A549 (cell line): ENCODE data around the gene EVC. TPM values are rescaled to one million over a fixed set of nuclear protein-coding genes. Genes with fewer than 3 reads are reported as not detected.

Experiments
- ATAC-seq, 2 experiments: fragments of 200-7000 bp in 1 of 2; fragments of >200 bp in 1 of 2; cut with Nextera tagmentation in 1 of 2; cut with Tn5 transposase in 1 of 2; 3 replicates each; pipeline versions ENCODE4 v1.8.0 to v1.9.1; 2018 to 2020; ENCODE audit warnings: mild to moderate bottlenecking in 1 of 2, moderate library complexity in 1 of 2
- CTCF ChIA-PET: fragments of 300-600 bp; sonication (Branson Sonifier 250); formaldehyde crosslinking; extraction: SDS; loops from one replicate; lab custom pipeline; 2021; ENCODE audit warnings: antibody characterized with exemption, inconsistent platforms; lab: Yijun Ruan, JAX
- POLR2A ChIA-PET: fragments of 350-600 bp; formaldehyde crosslinking; extraction: SDS; loops from one replicate; lab custom pipeline; 2021; ENCODE audit warnings: antibody characterized with exemption, inconsistent platforms; lab: Yijun Ruan, JAX
- DNase-seq, 2 experiments: peaks; one replicate each; pipeline versions ENCODE4 v3.0.0 to v3.0.0-alpha.2; 2011 to 2016; ENCODE audit warnings: low read depth in 1 of 2, low spot score in 1 of 2
- FAIRE-seq: peaks from 2 replicates; lab custom pipeline; 2011; peaks lifted over from hg19 to GRCh38; lab: Jason Lieb, UNC
- H3K27ac ChIP-seq, 2 experiments: fragments of >200 bp; sonication (Bioruptor Twin); formaldehyde crosslinking; 3 replicates each; pipeline ENCODE4 v1.5.1; 2016 to 2017
- H3K4me1 ChIP-seq: fragments of >200 bp; sonication (Bioruptor Twin); formaldehyde crosslinking; 3 replicates; pipeline ENCODE4 v1.6.1; 2016
- H3K4me2 ChIP-seq: fragments of >200 bp; sonication (Bioruptor Twin); formaldehyde crosslinking; 3 replicates; pipeline ENCODE4 v1.6.1; 2016
- H3K4me3 ChIP-seq: fragments of >200 bp; sonication (Bioruptor Twin); formaldehyde crosslinking; 3 replicates; pipeline ENCODE4 v1.5.1; 2016
- H3K9me3 ChIP-seq: fragments of >200 bp; sonication (Bioruptor Twin); formaldehyde crosslinking; 3 replicates; pipeline ENCODE4 v1.6.1; 2016
- BHLHE40 ChIP-seq: IDR thresholded peaks from 2 replicates; pipeline ENCODE4 v1.6.1; 2012; ENCODE audit warnings: low read depth, low read length, inconsistent platforms
- CBX2 ChIP-seq: fragments of 200-600 bp; sonication (generic); IDR thresholded peaks from 2 replicates; pipeline ENCODE4 v1.6.1; 2016; ENCODE audit warnings: low read depth, mild to moderate bottlenecking, borderline replicate concordance
- CHD4 ChIP-seq: fragments of 200-600 bp; sonication (generic); IDR thresholded peaks from 2 replicates; pipeline ENCODE4 v1.6.1; 2016; ENCODE audit warnings: antibody characterized with exemption, mild to moderate bottlenecking, borderline replicate concordance
- EP300 ChIP-seq, 2 experiments: fragments of >200 bp; sonication (Bioruptor Twin); formaldehyde crosslinking; IDR thresholded peaks; 2 replicates in 1 of 2; 3 replicates in 1 of 2; pipeline ENCODE4 v1.6.1; 2016 to 2017
- FOSL2 ChIP-seq, 2 experiments: fragments of 450-650 bp in 1 of 2; fragments of >200 bp in 1 of 2; sonication (Bioruptor Twin) in 1 of 2; formaldehyde crosslinking; IDR thresholded peaks; 2 replicates each; pipeline versions ENCODE4 v1.5.0 to v1.6.1; 2016 to 2020; ENCODE audit warnings: mild to moderate bottlenecking in 1 of 2, moderate library complexity in 1 of 2
- GATA3 ChIP-seq: IDR thresholded peaks from 2 replicates; pipeline ENCODE4 v1.6.1; 2012; ENCODE audit warnings: borderline replicate concordance
- HEYL ChIP-seq: fragments of 250-450 bp; sonication (Bioruptor Pico); IDR thresholded peaks from 2 replicates; pipeline ENCODE4 v1.8.0; 2021; ENCODE audit warnings: mild to moderate bottlenecking, moderate library complexity
- HOXB13 ChIP-seq: fragments of 250-450 bp; sonication (Bioruptor Pico); IDR thresholded peaks from 2 replicates; pipeline ENCODE4 v1.5.0; 2020; ENCODE audit warnings: low read depth, mild to moderate bottlenecking, moderate library complexity
- JUNB ChIP-seq: fragments of >200 bp; sonication (Bioruptor Twin); formaldehyde crosslinking; IDR thresholded peaks from 2 replicates; pipeline ENCODE4 v1.6.1; 2016
- KDM1A ChIP-seq: fragments of 200-600 bp; sonication (generic); IDR thresholded peaks from 2 replicates; pipeline ENCODE4 v1.6.1; 2016; ENCODE audit warnings: low read depth, mild to moderate bottlenecking
- NR3C1 ChIP-seq: fragments of >200 bp; sonication (Bioruptor Twin); formaldehyde crosslinking; IDR thresholded peaks from 3 replicates; pipeline ENCODE4 v1.6.1; 2017
- RAD21 ChIP-seq, 2 experiments: fragments of >200 bp in 1 of 2; sonication (Bioruptor Twin) in 1 of 2; formaldehyde crosslinking in 1 of 2; IDR thresholded peaks in 1 of 2; conservative IDR thresholded peaks in 1 of 2; 2 replicates in 1 of 2; 3 replicates in 1 of 2; pipeline ENCODE4 v1.6.1; 2012 to 2018; ENCODE audit warnings: inconsistent platforms in 1 of 2
- RFX5 ChIP-seq: fragments of 450-650 bp; IDR thresholded peaks from 2 replicates; pipeline ENCODE4 v1.7.1; 2014; ENCODE audit warnings: antibody characterized with exemption, mild to moderate bottlenecking, moderate library complexity
- SREBF2 ChIP-seq: fragments of 450-650 bp; IDR thresholded peaks from 2 replicates; pipeline ENCODE4 v1.6.1; 2014; ENCODE audit warnings: mild to moderate bottlenecking, moderate library complexity
- TFCP2L1 ChIP-seq: fragments of 250-450 bp; sonication (Bioruptor Pico); IDR thresholded peaks from 2 replicates; pipeline ENCODE4 v1.5.0; 2021; ENCODE audit warnings: mild to moderate bottlenecking
- ZFP36 ChIP-seq: fragments of 450-650 bp; IDR thresholded peaks from 2 replicates; pipeline ENCODE4 v1.6.1; 2014; ENCODE audit warnings: borderline replicate concordance; ENCODE audit not compliant: partially characterized antibody
- ZNF302 ChIP-seq: fragments of 250-450 bp; sonication (Bioruptor Pico); IDR thresholded peaks from 2 replicates; pipeline ENCODE4 v1.9.0; 2021; ENCODE audit warnings: inconsistent platforms, mild to moderate bottlenecking, moderate library complexity
- ZSCAN20 ChIP-seq: fragments of 250-450 bp; sonication (Bioruptor Pico); IDR thresholded peaks from 2 replicates; pipeline ENCODE4 v1.8.0; 2022; ENCODE audit warnings: mild to moderate bottlenecking, moderate library complexity
- WGBS: methylation state at CpG from one replicate; pipeline ENCODE4 v1.1.6; 2017; ENCODE audit errors: missing lambda C conversion rate; 5-methylcytosine and 5-hydroxymethylcytosine counted together
- polyA plus RNA-seq, 4 experiments: library from polyadenylated mRNA; depleted of rRNA in 3 of 4; stranded (reverse); fragments of >200 nt; fragmentation: RNase III in 1 of 4; extraction: RNeasy Plus Mini Kit Qiagen cat#74134 plus additional on column Dnase treatment in 1 of 4; gene quantifications; 2 replicates in 3 of 4; 3 replicates in 1 of 4; pipeline ENCODE4 v1.2.3, GENCODE V29; 2011 to 2017
- TF ChIP-seq, protein P1 (sequence below): IDR thresholded peaks from 2 replicates; pipeline ENCODE4 v1.6.1; 2012
- TF ChIP-seq, protein P2 (sequence below): IDR thresholded peaks from 2 replicates; pipeline ENCODE4 v1.6.1; 2012
- TF ChIP-seq, protein P3 (sequence below): fragments of >200 bp; sonication (Bioruptor Twin); formaldehyde crosslinking; IDR thresholded peaks from 3 replicates; pipeline ENCODE4 v1.5.1; 2016

EVC gene
- polyA plus RNA-seq, 2 of the 4 experiments (the other 2 are of a cell fraction): 3.0 to 5.5 TPM

DNA sequence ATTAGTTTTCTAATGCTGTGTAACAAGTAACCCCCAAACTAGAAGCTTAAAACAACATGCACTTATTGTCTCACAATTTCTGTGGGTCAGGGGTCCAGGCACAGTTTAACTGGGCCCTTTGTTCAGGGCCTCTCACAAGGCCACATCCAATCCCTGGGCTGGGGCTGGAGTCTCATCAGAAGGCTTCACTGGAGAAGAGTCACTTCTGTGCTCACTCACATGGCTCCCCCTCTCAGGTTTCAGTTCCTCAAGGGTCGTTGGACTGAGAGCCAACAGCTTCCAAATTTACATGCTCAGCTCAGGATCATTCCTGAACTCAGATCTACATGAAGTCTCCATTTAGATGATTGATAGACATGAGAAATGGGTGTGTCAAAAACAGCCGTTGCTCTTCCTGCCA, 77.1 kb downstream of the EVC start:
- CTCF ChIA-PET: interaction anchor here (1.0 to 1.5 kb wide), 3 partner anchors 135 to 796 kb away, joined by 3 to 5 read pairs (median 3); partner anchors contain the start of gene STK32B
- FAIRE-seq: no peak

DNA sequence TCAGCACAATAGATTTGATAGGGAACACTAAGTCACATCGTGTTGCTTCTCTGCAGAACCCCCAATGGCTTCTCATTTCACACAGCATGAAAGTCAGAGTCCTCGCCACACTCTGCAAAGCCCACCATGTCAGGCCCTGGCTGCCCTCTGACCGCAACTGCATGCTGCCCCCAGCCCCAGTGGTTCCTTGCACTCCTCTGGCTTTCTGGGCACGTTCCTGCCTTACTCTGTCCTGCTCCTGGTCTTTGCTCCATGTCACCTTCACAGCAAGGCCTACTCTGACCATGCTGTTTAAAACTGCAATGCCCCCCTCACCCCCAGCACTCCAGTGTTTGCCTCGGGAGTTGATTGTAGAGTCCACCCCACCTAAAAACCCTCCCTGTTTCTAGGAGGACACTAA, 78.1 kb downstream of the EVC start:
- H3K27ac ChIP-seq: no peak overlapping the region
- WGBS: 77% methylated on average over 5 of the region's 5 CpGs
- no peak for DNase-seq
- ATAC-seq: no peak
- TF ChIP-seq RAD21 (conservative IDR thresholded peaks at IDR 0.05 in 1 of 2, IDR thresholded peaks at IDR 0.05 in 1 of 2) (no peak), RFX5 (no peak), BHLHE40 (no peak)
- no peak for FAIRE-seq
- no peak overlapping the region for H3K4me2 ChIP-seq
- no peaks in the 10 kb centered on the region for H3K9me3 ChIP-seq
- H3K4me1 ChIP-seq: peaks cover 3% of the 10 kb centered on the region; the same call in 1 of the 3 replicates
- ChIA-PET CTCF (interaction anchor here (0.7 to 2.5 kb wide), 6 partner anchors 15 to 795 kb away, joined by 3 to 13 read pairs (median 4); partner anchors contain the start of gene EVC2), POLR2A (no interaction called here)
- no peak overlapping the region for H3K4me3 ChIP-seq

More for the DNA sequence above, 77.1 kb downstream of the EVC start:
- no peak overlapping the region for H3K4me3 ChIP-seq
- WGBS: 78% methylated on average over 2 of the region's 2 CpGs
- no peak for ATAC-seq
- POLR2A ChIA-PET: no interaction called here
- no peaks in the 10 kb centered on the region for H3K9me3 ChIP-seq
- no peak overlapping the region for H3K4me2 ChIP-seq
- DNase-seq: no peak
- peaks cover 3% of the 10 kb centered on the region; the same call in 1 of the 3 replicates for H3K4me1 ChIP-seq
- TF ChIP-seq, protein P1, sequence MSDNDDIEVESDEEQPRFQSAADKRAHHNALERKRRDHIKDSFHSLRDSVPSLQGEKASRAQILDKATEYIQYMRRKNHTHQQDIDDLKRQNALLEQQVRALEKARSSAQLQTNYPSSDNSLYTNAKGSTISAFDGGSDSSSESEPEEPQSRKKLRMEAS: no peak
- TF ChIP-seq JUNB: no peak
- TF ChIP-seq HOXB13 (CRISPR knock-in tag): no peak
- no peak for TF ChIP-seq SREBF2
- TF ChIP-seq ZFP36: no peak
- no peak for TF ChIP-seq HEYL
- TF ChIP-seq CBX2: no peak
- no peak for TF ChIP-seq RAD21 (conservative IDR thresholded peaks at IDR 0.05 in 1 of 2, IDR thresholded peaks at IDR 0.05 in 1 of 2)
- TF ChIP-seq, protein P2, sequence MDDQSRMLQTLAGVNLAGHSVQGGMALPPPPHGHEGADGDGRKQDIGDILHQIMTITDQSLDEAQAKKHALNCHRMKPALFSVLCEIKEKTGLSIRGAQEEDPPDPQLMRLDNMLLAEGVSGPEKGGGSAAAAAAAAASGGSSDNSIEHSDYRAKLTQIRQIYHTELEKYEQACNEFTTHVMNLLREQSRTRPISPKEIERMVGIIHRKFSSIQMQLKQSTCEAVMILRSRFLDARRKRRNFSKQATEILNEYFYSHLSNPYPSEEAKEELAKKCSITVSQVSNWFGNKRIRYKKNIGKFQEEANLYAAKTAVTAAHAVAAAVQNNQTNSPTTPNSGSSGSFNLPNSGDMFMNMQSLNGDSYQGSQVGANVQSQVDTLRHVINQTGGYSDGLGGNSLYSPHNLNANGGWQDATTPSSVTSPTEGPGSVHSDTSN: no peak
- TF ChIP-seq NR3C1: no peak
- TF ChIP-seq FOSL2 (IDR thresholded peaks at IDR 0.05): no peak
- TF ChIP-seq FOSL2 (CRISPR knock-in tag; IDR thresholded peaks at IDR 0.05): no peak
- no peak for TF ChIP-seq KDM1A
- TF ChIP-seq TFCP2L1 (CRISPR knock-in tag): no peak
- TF ChIP-seq EP300 (IDR thresholded peaks at IDR 0.05): no peak
- TF ChIP-seq BHLHE40: no peak
- no peak for TF ChIP-seq ZNF302 (CRISPR knock-in tag)
- TF ChIP-seq, protein P3, sequence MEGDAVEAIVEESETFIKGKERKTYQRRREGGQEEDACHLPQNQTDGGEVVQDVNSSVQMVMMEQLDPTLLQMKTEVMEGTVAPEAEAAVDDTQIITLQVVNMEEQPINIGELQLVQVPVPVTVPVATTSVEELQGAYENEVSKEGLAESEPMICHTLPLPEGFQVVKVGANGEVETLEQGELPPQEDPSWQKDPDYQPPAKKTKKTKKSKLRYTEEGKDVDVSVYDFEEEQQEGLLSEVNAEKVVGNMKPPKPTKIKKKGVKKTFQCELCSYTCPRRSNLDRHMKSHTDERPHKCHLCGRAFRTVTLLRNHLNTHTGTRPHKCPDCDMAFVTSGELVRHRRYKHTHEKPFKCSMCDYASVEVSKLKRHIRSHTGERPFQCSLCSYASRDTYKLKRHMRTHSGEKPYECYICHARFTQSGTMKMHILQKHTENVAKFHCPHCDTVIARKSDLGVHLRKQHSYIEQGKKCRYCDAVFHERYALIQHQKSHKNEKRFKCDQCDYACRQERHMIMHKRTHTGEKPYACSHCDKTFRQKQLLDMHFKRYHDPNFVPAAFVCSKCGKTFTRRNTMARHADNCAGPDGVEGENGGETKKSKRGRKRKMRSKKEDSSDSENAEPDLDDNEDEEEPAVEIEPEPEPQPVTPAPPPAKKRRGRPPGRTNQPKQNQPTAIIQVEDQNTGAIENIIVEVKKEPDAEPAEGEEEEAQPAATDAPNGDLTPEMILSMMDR: no peak
- no peak for TF ChIP-seq CHD4
- no peak for TF ChIP-seq ZSCAN20 (CRISPR knock-in tag)
- H3K27ac ChIP-seq: no peak overlapping the region

DNA sequence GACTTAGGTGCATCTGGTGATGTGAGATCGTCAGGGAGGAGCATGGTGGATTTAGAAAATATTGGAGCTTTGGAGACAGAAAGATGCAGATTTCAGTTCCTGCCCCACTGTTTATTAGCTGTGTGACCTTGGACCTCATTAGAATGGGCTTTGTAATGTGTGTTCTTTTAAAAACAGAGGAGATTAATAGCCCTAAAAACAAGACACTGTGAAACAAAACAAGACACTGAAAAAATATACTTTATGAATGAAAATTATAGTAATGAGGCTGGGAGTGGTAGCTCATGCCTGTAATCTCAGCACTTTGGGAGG, 79.5 kb downstream of the EVC start:
- 0% methylated on average over 1 of the region's 1 CpG for WGBS
- TF ChIP-seq RFX5 (no peak), GATA3 (no peak)
- TF ChIP-seq, protein P3: peak; percentile 3; the same call in 1 of the 3 replicates
- ChIA-PET CTCF (interaction anchor here (0.6 to 2.5 kb wide), 30 partner anchors 8 to 1121 kb away, joined by 3 to 13 read pairs (median 4); partner anchors contain the start of gene EVC2), POLR2A (no interaction called here)
- Histone ChIP-seq H3K4me1 (peaks cover 3% of the 10 kb centered on the region; the same call in 1 of the 3 replicates), H3K4me2 (no peak overlapping the region), H3K9me3 (no peaks in the 10 kb centered on the region), H3K27ac (no peak overlapping the region), H3K4me3 (no peak overlapping the region)
- no peak for FAIRE-seq
- no peak for DNase-seq
- ATAC-seq: no peak
